ENCODE results near the gene NEDD4L. TPM values are rescaled to one million over a fixed set of nuclear protein-coding genes. Genes with fewer than 3 reads are reported as not detected.

Gene NEDD4L
- total and polyA plus RNA-seq, 2 donors (not counting 1 experiment from before 2014, with no cell fraction given): 10.3 to 25.7 TPM

- H3K27me3 Mint-ChIP-seq: no peaks in the 10 kb centered on the region
- DNase-seq: no peak
- H3K9me3 Mint-ChIP-seq (ENCODE audit: insufficient read depth): no peaks in the 10 kb centered on the region
- Histone ChIP-seq H3K27me3 (replicated peaks in 1 of 4; ENCODE audit: control extremely low read depth in 1 of 4, control insufficient read depth in 3 of 4, insufficient read depth in 4 of 4, low read length in 3 of 4) (no peaks in the 10 kb centered on the region), H3K9me3 (ENCODE audit: control extremely low read depth in 1 of 3, control insufficient read depth in 2 of 3, insufficient read depth in 1 of 3, low read length in 2 of 3) (no peaks in the 10 kb centered on the region), H3K4me1 (ENCODE audit: control insufficient read depth in 2 of 2, insufficient read depth in 2 of 2, low read length in 2 of 2) (no peaks in the 10 kb centered on the region), H4K20me1 (ENCODE audit: control insufficient read depth, insufficient read depth, low read length, poor library complexity, severe bottlenecking) (no peaks in the 10 kb centered on the region), H3K9ac (ENCODE audit: low read length) (no peak overlapping the region), H2AFZ (ENCODE audit: insufficient read depth, low read depth, low read length, poor library complexity, severe bottlenecking) (no peak overlapping the region), H3K79me2 (ENCODE audit: control insufficient read depth, insufficient read depth, low read length) (no peaks in the 10 kb centered on the region), H3K36me3 (replicated peaks in 1 of 2; ENCODE audit: control extremely low read depth in 1 of 2, control insufficient read depth in 1 of 2, extremely low read depth in 1 of 2, insufficient read depth in 2 of 2, low read length in 1 of 2) (no peaks in the 10 kb centered on the region), H3K4me3 (ENCODE audit: control extremely low read depth in 1 of 5, extremely low read depth in 1 of 5, insufficient read depth in 1 of 5, low read depth in 2 of 5, low read length in 4 of 5) (no peak overlapping the region), H3K27ac (ENCODE audit: low read length in 2 of 2) (no peak overlapping the region), H3K4me2 (replicated peaks; ENCODE audit: low read depth, low read length, poor library complexity, severe bottlenecking) (no peak overlapping the region)
- 100% methylated on average over 2 of the region's 3 CpGs for WGBS (ENCODE audit: insufficient coverage)
- POLR2A ChIA-PET: no interaction called here
- TF ChIP-seq EZH2 (IDR thresholded peaks at IDR 0.05; ENCODE audit: borderline replicate concordance, insufficient read depth, low read depth, low read length, poor library complexity, severe bottlenecking) (no peak), CTCF (IDR thresholded peaks at IDR 0.05) (no peak)
- intact Hi-C loops (cut with micrococcal nuclease): no loop called here
- peaks cover 4% of the 10 kb centered on the region for H3K4me1 Mint-ChIP-seq
- H3K4me3 Mint-ChIP-seq: no peak overlapping the region
- ATAC-seq (ENCODE audit: low read depth): no peak
- CTCF ChIA-PET: no interaction called here
- no peak overlapping the region for H3K27ac Mint-ChIP-seq
Measured at GRCh38 chr18:58065956-58066355, 21.9 kb downstream of the NEDD4L start.

DNA sequence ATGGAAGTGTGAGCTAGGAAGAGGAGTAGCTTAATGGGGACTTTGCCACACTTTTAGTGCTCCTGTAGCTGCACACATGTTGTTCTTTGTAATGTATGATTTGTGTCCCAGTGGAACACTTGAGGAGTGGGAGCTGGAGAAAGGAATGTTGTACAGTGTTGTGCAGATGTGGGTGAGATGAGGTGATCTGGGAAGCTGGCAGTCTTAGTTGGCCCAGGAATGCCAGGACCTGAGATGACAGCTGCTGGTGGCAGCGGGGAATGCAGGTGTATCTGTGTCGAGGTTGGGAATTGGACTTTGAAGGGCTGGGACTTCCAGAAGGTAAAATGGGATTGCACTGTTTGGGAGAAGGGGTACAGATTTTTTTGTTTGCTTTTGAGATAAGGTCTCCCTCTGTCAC, 23.6 kb downstream of the NEDD4L start:
- Mint-ChIP-seq H3K4me1 (peaks cover 4% of the 10 kb centered on the region), H3K9me3 (ENCODE audit: insufficient read depth) (no peaks in the 10 kb centered on the region), H3K4me3 (no peak overlapping the region), H3K27me3 (no peaks in the 10 kb centered on the region), H3K27ac (no peak overlapping the region)
- TF ChIP-seq CTCF (IDR thresholded peaks at IDR 0.05): no peak
- TF ChIP-seq EZH2 (IDR thresholded peaks at IDR 0.05; ENCODE audit: borderline replicate concordance, insufficient read depth, low read depth, low read length, poor library complexity, severe bottlenecking): no peak
- Histone ChIP-seq H3K9ac (ENCODE audit: low read length) (no peak overlapping the region), H3K9me3 (ENCODE audit: control extremely low read depth in 1 of 3, control insufficient read depth in 2 of 3, insufficient read depth in 1 of 3, low read length in 2 of 3) (no peaks in the 10 kb centered on the region), H3K27ac (ENCODE audit: low read length in 2 of 2) (no peak overlapping the region), H3K4me1 (ENCODE audit: control insufficient read depth in 2 of 2, insufficient read depth in 2 of 2, low read length in 2 of 2) (no peaks in the 10 kb centered on the region), H3K79me2 (ENCODE audit: control insufficient read depth, insufficient read depth, low read length) (no peaks in the 10 kb centered on the region), H4K20me1 (ENCODE audit: control insufficient read depth, insufficient read depth, low read length, poor library complexity, severe bottlenecking) (no peaks in the 10 kb centered on the region), H3K4me3 (ENCODE audit: control extremely low read depth in 1 of 5, extremely low read depth in 1 of 5, insufficient read depth in 1 of 5, low read depth in 2 of 5, low read length in 4 of 5) (no peak overlapping the region), H2AFZ (ENCODE audit: insufficient read depth, low read depth, low read length, poor library complexity, severe bottlenecking) (no peak overlapping the region), H3K4me2 (replicated peaks; ENCODE audit: low read depth, low read length, poor library complexity, severe bottlenecking) (no peak overlapping the region), H3K36me3 (replicated peaks in 1 of 2; ENCODE audit: control extremely low read depth in 1 of 2, control insufficient read depth in 1 of 2, extremely low read depth in 1 of 2, insufficient read depth in 2 of 2, low read length in 1 of 2) (no peaks in the 10 kb centered on the region), H3K27me3 (replicated peaks in 1 of 4; ENCODE audit: control extremely low read depth in 1 of 4, control insufficient read depth in 3 of 4, insufficient read depth in 4 of 4, low read length in 3 of 4) (no peaks in the 10 kb centered on the region)
- ChIA-PET CTCF (interaction anchor here (1.2 to 1.4 kb wide), 2 partner anchors 15 to 54 kb away, joined by 4 to 5 read pairs; no protein-coding TSS in a partner anchor), POLR2A (no interaction called here)
- intact Hi-C loops (cut with micrococcal nuclease): no loop called here
- DNase-seq (no peak), ATAC-seq (ENCODE audit: low read depth) (no peak)
- 93% methylated on average over 2 of the region's 2 CpGs for WGBS (ENCODE audit: insufficient coverage)

Data from B cell (primary cell).